ENCODE measurements around the gene PIEZO1.
"Not testable (repeated sequence)": the region's sequence is repeated elsewhere in the genome, so short reads cannot be mapped to it uniquely, and the experiment has no call there.

The PIEZO1 gene

DNA sequence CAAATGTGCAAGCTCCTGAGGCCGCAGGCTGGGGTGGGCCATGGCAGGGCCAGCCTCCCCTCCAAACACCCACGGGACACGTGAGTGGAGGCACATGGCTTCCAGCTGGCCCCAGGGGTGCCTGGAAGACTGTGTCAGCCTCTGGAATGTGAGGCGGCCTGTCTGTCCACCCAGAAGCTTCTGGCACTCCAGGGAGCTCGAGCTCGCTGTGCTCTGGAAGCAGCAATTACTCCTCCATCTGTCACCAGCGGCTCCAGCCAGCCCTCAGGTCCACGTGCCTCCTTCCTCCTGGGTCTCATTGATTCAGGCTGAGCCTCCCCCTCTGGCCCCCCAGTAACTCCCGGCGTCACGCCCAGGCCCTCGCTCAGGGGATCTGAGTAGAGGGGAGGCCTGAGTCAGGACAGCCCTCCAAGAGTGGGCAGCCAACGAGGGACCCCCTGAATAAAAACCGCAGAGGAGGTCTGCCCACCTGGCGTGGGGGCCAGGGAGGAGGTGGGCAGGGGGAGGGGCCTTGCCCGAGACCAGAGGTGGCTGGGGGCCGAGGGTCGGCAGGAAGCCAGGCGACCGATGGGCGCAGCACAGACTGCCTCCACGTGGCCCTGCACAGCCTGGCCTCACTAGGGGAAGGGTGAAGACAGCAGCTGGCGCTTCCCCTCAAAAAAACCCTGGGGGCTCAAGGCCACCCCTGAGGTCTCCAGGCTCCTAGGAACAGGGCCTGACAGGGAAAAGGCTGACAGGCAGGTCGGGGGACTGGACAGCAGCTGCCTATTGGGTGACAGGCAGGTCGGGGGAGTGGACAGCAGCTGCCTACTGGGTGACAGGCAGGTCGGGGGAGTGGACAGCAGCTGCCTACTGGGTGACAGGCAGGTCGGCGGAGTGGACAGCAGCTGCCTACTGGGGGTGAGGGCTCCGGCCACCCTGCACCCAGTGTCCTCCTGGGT lies 11.9 kb downstream of the PIEZO1 start:
- peak; percentile 62 for DNase-seq
- H3K4me1 Mint-ChIP-seq: peaks cover 63% of the 10 kb centered on the region
- no peak for TF ChIP-seq CTCF (IDR thresholded peaks at IDR 0.05)
- H3K9me3 Mint-ChIP-seq: no peaks in the 10 kb centered on the region
- H3K36me3 Mint-ChIP-seq (ENCODE audit: low read depth): no peaks in the 10 kb centered on the region
- peak overlapping the region; percentile 34 for H3K4me3 Mint-ChIP-seq
- H3K27me3 Mint-ChIP-seq (ENCODE audit: low read depth, poor library complexity): peaks cover 26% of the 10 kb centered on the region
- H3K27ac Mint-ChIP-seq: no peak overlapping the region

DNA sequence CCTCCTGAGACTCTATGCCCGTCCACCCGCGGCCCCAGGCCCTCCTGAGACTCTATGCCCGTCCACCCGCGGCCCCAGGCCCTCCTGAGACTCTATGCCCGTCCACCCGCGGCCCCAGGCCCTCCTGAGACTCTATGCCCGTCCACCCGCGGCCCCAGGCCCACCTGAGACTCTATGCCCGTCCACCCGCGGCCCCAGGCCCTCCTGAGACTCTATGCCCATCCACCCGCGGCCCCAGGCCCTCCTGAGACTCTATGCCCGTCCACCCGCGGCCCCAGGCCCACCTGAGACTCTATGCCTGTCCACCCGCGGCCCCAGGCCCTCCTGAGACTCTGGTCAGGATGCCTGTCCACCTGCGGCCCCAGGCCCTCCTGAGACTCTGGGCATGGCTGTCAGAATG lies 13.2 kb downstream of the PIEZO1 start:
- Mint-ChIP-seq H3K4me1 (peaks cover 61% of the 10 kb centered on the region), H3K27me3 (ENCODE audit: low read depth, poor library complexity) (peaks cover 19% of the 10 kb centered on the region)
- not testable (repeated sequence) for H3K27ac Mint-ChIP-seq; H3K4me3 Mint-ChIP-seq; DNase-seq; H3K9me3 Mint-ChIP-seq; H3K36me3 Mint-ChIP-seq (ENCODE audit: low read depth)

GRCh38 chr16:88771294-88771772 lies 13.7 kb downstream of the PIEZO1 start:
- TF ChIP-seq CTCF (IDR thresholded peaks at IDR 0.05): no peak
- no peaks in the 10 kb centered on the region for H3K9me3 Mint-ChIP-seq
- H3K4me1 Mint-ChIP-seq: peaks cover 63% of the 10 kb centered on the region
- H3K36me3 Mint-ChIP-seq (ENCODE audit: low read depth): no peaks in the 10 kb centered on the region
- no peak overlapping the region for H3K27ac Mint-ChIP-seq
- peaks cover 15% of the 10 kb centered on the region for H3K27me3 Mint-ChIP-seq (ENCODE audit: low read depth, poor library complexity)
- DNase-seq: no peak
- peak overlapping the region; percentile 52 for H3K4me3 Mint-ChIP-seq

DNA sequence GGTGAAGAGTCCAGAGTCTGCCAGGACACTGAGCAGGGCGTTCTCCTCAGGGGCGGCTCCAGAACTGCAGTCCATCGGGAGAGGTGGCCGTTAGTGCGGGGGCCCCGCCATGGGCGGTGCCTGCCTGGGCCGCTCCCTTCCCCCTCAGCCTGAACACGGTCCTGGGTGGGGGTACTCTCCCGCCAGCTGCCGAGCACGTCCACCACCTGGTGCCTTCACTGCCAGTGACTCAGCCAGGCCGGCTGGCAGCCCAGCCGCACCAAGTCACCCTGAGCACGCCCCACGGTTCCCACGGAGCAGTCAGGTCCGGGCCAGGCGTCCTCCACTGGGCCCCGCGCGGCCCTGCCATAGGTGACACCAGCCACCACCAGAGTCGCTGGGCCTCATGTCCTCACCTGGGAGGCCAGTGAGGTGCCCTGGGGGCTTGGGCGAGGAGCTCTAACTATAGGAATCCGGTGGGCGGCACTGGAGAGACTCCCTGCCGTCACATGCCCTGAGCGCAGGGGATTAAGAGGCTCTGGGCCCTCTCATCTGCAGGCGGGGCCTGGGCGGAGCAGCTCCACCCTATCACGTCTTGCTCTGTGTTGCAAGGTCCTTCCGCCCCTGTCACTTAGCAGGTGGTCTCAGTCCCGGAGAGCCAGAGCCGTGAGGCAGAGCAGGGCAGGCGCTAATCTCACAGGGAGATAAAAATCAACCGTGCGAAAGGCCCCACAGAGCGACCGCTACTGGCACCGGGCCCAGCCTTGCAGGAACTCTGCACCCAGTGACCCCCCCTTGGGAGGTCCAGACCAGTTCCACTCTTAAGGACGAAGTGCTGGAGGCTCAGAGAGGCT lies 14.3 kb downstream of the PIEZO1 start:
- TF ChIP-seq CTCF (IDR thresholded peaks at IDR 0.05): no peak
- peak overlapping the region; percentile 52 for H3K4me3 Mint-ChIP-seq
- H3K9me3 Mint-ChIP-seq: no peaks in the 10 kb centered on the region
- peaks cover 17% of the 10 kb centered on the region for H3K27me3 Mint-ChIP-seq (ENCODE audit: low read depth, poor library complexity)
- no peak overlapping the region for H3K27ac Mint-ChIP-seq
- DNase-seq: peak; percentile 76
- H3K4me1 Mint-ChIP-seq: peaks cover 68% of the 10 kb centered on the region
- H3K36me3 Mint-ChIP-seq (ENCODE audit: low read depth): no peaks in the 10 kb centered on the region

GRCh38 chr16:88769617-88770460 lies 15.2 kb downstream of the PIEZO1 start:
- H3K9me3 Mint-ChIP-seq: no peaks in the 10 kb centered on the region
- no peaks in the 10 kb centered on the region for H3K36me3 Mint-ChIP-seq (ENCODE audit: low read depth)
- H3K4me1 Mint-ChIP-seq: peaks cover 74% of the 10 kb centered on the region
- H3K4me3 Mint-ChIP-seq: peak overlapping the region; percentile 50
- H3K27me3 Mint-ChIP-seq (ENCODE audit: low read depth, poor library complexity): peaks cover 20% of the 10 kb centered on the region
- H3K27ac Mint-ChIP-seq: no peak overlapping the region
- no peak for TF ChIP-seq CTCF (IDR thresholded peaks at IDR 0.05)
- peak; percentile 74 for DNase-seq
